Measurements from ENCODE around the gene RAVER1.
"Not testable (repeated sequence)": the region's sequence is repeated elsewhere in the genome, so short reads cannot be mapped to it uniquely, and the experiment has no call there.

Gene RAVER1

GRCh38 chr19:10374931-10375330 lies 41.6 kb upstream of the RAVER1 start:
- Histone ChIP-seq H3K27me3 (replicated peaks) (no peaks in the 10 kb centered on the region), H3K27ac (no peak overlapping the region), H3K4me3 (ENCODE audit: low read depth, low read length) (no peak overlapping the region), H3K36me3 (replicated peaks) (peaks cover 25% of the 10 kb centered on the region)
- no peak for TF ChIP-seq CTCF (IDR thresholded peaks at IDR 0.05; ENCODE audit: low read depth, low read length, missing control alignments)
- DNase-seq = no peak
- in situ Hi-C loops (cut with HindIII; ENCODE audit: low pct_ligation_motif_present, low sequenced_read_pairs) = no loop called here

GRCh38 chr19:10372690-10373089 lies 39.4 kb upstream of the RAVER1 start:
- TF ChIP-seq CTCF (IDR thresholded peaks at IDR 0.05; ENCODE audit: low read depth, low read length, missing control alignments) = no peak
- Histone ChIP-seq H3K4me3 (ENCODE audit: low read depth, low read length) (no peak overlapping the region), H3K27me3 (replicated peaks) (no peaks in the 10 kb centered on the region), H3K27ac (no peak overlapping the region), H3K36me3 (replicated peaks) (peaks cover 39% of the 10 kb centered on the region)
- in situ Hi-C loops (cut with HindIII; ENCODE audit: low pct_ligation_motif_present, low sequenced_read_pairs) = no loop called here
- no peak for DNase-seq

- no peak for DNase-seq
- peaks cover 56% of the 10 kb centered on the region for H3K36me3 ChIP-seq (replicated peaks)
- no peak for TF ChIP-seq CTCF (IDR thresholded peaks at IDR 0.05; ENCODE audit: low read depth, low read length, missing control alignments)
- no peak overlapping the region for H3K27ac ChIP-seq
- H3K4me3 ChIP-seq (ENCODE audit: low read depth, low read length) = no peak overlapping the region
- in situ Hi-C loops (cut with HindIII; ENCODE audit: low pct_ligation_motif_present, low sequenced_read_pairs) = no loop called here
- H3K27me3 ChIP-seq (replicated peaks) = no peaks in the 10 kb centered on the region
These were observed 34.9 kb upstream of the RAVER1 start for GRCh38 chr19:10368101-10368803.

GRCh38 chr19:10366950-10367512 lies 33.7 kb upstream of the RAVER1 start:
- H3K27me3 ChIP-seq (replicated peaks); in situ Hi-C loops (cut with HindIII; ENCODE audit: low pct_ligation_motif_present, low sequenced_read_pairs); H3K4me3 ChIP-seq (ENCODE audit: low read depth, low read length); H3K27ac ChIP-seq; DNase-seq: not testable (repeated sequence)
- peaks cover 57% of the 10 kb centered on the region for H3K36me3 ChIP-seq (replicated peaks)

GRCh38 chr19:10365518-10365917 lies 32.2 kb upstream of the RAVER1 start:
- DNase-seq = no peak
- Histone ChIP-seq H3K27me3 (replicated peaks) (no peaks in the 10 kb centered on the region), H3K36me3 (replicated peaks) (peaks cover 63% of the 10 kb centered on the region), H3K4me3 (ENCODE audit: low read depth, low read length) (no peak overlapping the region), H3K27ac (no peak overlapping the region)
- in situ Hi-C loops (cut with HindIII; ENCODE audit: low pct_ligation_motif_present, low sequenced_read_pairs) = no loop called here
- TF ChIP-seq CTCF (IDR thresholded peaks at IDR 0.05; ENCODE audit: low read depth, low read length, missing control alignments) = no peak

- Histone ChIP-seq H3K4me3 (ENCODE audit: low read depth, low read length) (no peak overlapping the region), H3K27ac (no peak overlapping the region), H3K27me3 (replicated peaks) (no peaks in the 10 kb centered on the region), H3K36me3 (replicated peaks) (peaks cover 63% of the 10 kb centered on the region)
- no peak for DNase-seq
- no peak for TF ChIP-seq CTCF (IDR thresholded peaks at IDR 0.05; ENCODE audit: low read depth, low read length, missing control alignments)
- in situ Hi-C loops (cut with HindIII; ENCODE audit: low pct_ligation_motif_present, low sequenced_read_pairs) = no loop called here
These were observed 31.3 kb upstream of the RAVER1 start for GRCh38 chr19:10364644-10365043.
